OCI-LY7 (cell line): ENCODE measurements around the gene ISM2. TPM values are rescaled to one million over a fixed set of nuclear protein-coding genes. Genes with fewer than 3 reads are reported as not detected.

Experiments
- BruUV-seq: library from RNA; stranded (reverse); fragments of 400-500 nt; replicated peaks from 2 replicates; lab custom pipeline; 2021; lab: Mats Ljungman, UMichigan
- CTCF ChIA-PET: fragments of 300-600 bp; sonication (Branson Sonifier 250); formaldehyde crosslinking; loops from one replicate; lab custom pipeline; 2022; ENCODE audit warnings: antibody characterized with exemption; ENCODE audit not compliant: unreplicated experiment; lab: Charles Lee
- POLR2A ChIA-PET: fragments of 300-600 bp; sonication (Branson Sonifier 250); formaldehyde crosslinking; loops from one replicate; lab custom pipeline; 2022; ENCODE audit warnings: antibody characterized with exemption; lab: Charles Lee
- DNase-seq: peaks from one replicate; pipeline ENCODE4 v3.0.0-alpha.2; 2015; ENCODE audit warnings: low spot score
- H2AFZ ChIP-seq: fragments of 200-600 bp; sonication (generic), shearing (Covaris generic); 2 replicates; pipeline ENCODE4 v1.6.1; 2014; ENCODE audit warnings: mild to moderate bottlenecking, antibody characterized with exemption, low read length, moderate library complexity
- H3K27ac ChIP-seq: fragments of 200-600 bp; sonication (generic); 2 replicates; pipeline ENCODE4 v1.5.1; 2014; ENCODE audit warnings: mixed run types, low read depth, mild to moderate bottlenecking, moderate library complexity, low read length, inconsistent platforms; ENCODE audit not compliant: poor library complexity, severe bottlenecking
- H3K36me3 ChIP-seq: fragments of 200-600 bp; sonication (generic); 2 replicates; pipeline ENCODE4 v1.6.1; 2014; ENCODE audit warnings: mild to moderate bottlenecking, antibody characterized with exemption, low read length, moderate library complexity, mixed read lengths; ENCODE audit not compliant: insufficient read depth
- H3K4me1 ChIP-seq: fragments of 200-600 bp; sonication (generic); 2 replicates; pipeline ENCODE4 v1.5.1; 2014; ENCODE audit warnings: mild to moderate bottlenecking, low read length; ENCODE audit not compliant: insufficient read depth, poor library complexity, severe bottlenecking
- H3K4me2 ChIP-seq: fragments of 200-600 bp; sonication (generic); 2 replicates; pipeline ENCODE4 v1.6.1; 2014; ENCODE audit warnings: mild to moderate bottlenecking, low read length
- H3K4me3 ChIP-seq: fragments of 200-600 bp; sonication (generic); 2 replicates; pipeline ENCODE4 v1.5.1; 2014; ENCODE audit warnings: mild to moderate bottlenecking, low read depth, low read length; ENCODE audit not compliant: poor library complexity, severe bottlenecking
- H3K79me2 ChIP-seq: fragments of 200-600 bp; sonication (generic); 2 replicates; pipeline ENCODE4 v1.6.1; 2016; ENCODE audit warnings: low read depth, mild to moderate bottlenecking, low read length, moderate library complexity, mixed read lengths; ENCODE audit not compliant: insufficient read depth
- H3K9me2 ChIP-seq: fragments of 200-600 bp; sonication (generic); 2 replicates; pipeline ENCODE4 v1.6.1; 2016; ENCODE audit warnings: mild to moderate bottlenecking, low read length, mixed read lengths; ENCODE audit not compliant: insufficient read depth
- H3K9me3 ChIP-seq: fragments of 200-600 bp; sonication (generic); 2 replicates; pipeline ENCODE4 v1.6.1; 2014; ENCODE audit warnings: mild to moderate bottlenecking, mixed run types, low read length, mixed read lengths
- H4K20me1 ChIP-seq: fragments of 200-600 bp; sonication (generic); 2 replicates; pipeline ENCODE4 v1.6.1; 2014; ENCODE audit warnings: mild to moderate bottlenecking, antibody characterized with exemption, low read length, moderate library complexity, mixed read lengths; ENCODE audit not compliant: insufficient read depth
- CTCF ChIP-seq: fragments of 200-600 bp; sonication (generic); conservative IDR thresholded peaks from 2 replicates; pipeline ENCODE4 v1.5.1; 2014; ENCODE audit warnings: mild to moderate bottlenecking, antibody characterized with exemption, low read length, moderate library complexity, mixed read lengths
- EZH2phosphoT487 ChIP-seq: fragments of 200-600 bp; sonication (generic); IDR thresholded peaks from 2 replicates; pipeline ENCODE4 v1.6.1; 2018; ENCODE audit warnings: low read depth, borderline replicate concordance, mild to moderate bottlenecking, mixed run types, antibody characterized with exemption, low read length, moderate library complexity, mixed read lengths
- intact Hi-C: fragments of 100-400 bp; cut with micrococcal nuclease; formaldehyde crosslinking; loops from one replicate; pipeline ENCODE4 v1.10.0; 2022; ENCODE audit not compliant: unreplicated experiment
- small RNA-seq: library from RNA; depleted of rRNA; stranded (forward); fragments of <200 nt; gene quantifications from one replicate; pipeline ENCODE3, GENCODE V24; 2014
- total RNA-seq, 2 experiments: library from RNA; depleted of rRNA in 1 of 2; stranded (reverse); fragments of >200 nt in 1 of 2; shearing (Covaris generic) in 1 of 2; gene quantifications; 2 replicates each; pipeline ENCODE4 v1.2.3, GENCODE V29; 2014 to 2022

ISM2 gene
- total RNA-seq, 2 experiments from 2014 or later: not detected

DNA sequence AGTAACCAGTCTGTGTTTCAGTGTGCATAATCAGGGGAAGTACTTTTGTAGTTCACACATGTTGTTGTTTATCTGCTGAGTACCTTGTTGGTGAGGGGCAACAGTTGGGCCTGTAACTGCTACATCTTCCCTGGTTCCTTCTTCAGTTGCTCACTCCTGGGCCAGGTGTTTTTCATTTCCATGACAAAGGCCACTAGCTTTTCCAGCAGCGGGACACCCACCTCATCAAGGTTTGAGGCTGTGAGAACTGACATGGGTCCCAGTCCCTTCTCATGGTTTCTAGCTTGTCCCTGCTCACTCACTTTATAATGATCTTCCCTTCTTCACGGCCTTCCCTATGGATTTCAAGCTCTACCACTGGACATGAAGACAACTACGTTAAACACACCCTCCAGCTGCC, 73.8 kb downstream of the ISM2 start:
- no TSS peak for BruUV-seq
- Histone ChIP-seq H4K20me1 (no peaks in the 10 kb centered on the region), H3K4me2 (no peak overlapping the region), H3K4me3 (no peak overlapping the region), H3K4me1 (no peaks in the 10 kb centered on the region), H3K36me3 (peaks cover 90% of the 10 kb centered on the region), H3K79me2 (no peaks in the 10 kb centered on the region), H3K9me3 (peaks cover 9% of the 10 kb centered on the region; the same call in 1 of the 2 replicates), H3K9me2 (no peaks in the 10 kb centered on the region), H2AFZ (no peak overlapping the region), H3K27ac (no peak overlapping the region)
- intact Hi-C loops: no loop called here
- DNase-seq: no peak
- TF ChIP-seq CTCF (no peak), EZH2phosphoT487 (no peak)
- ChIA-PET POLR2A (no interaction called here), CTCF (no interaction called here)

Small RNAs within 50 kb of the gene (small RNA-seq; reads per million reads assigned to genes)
- gene RF00404 (not detected), gene RN7SL587P (not detected)

Other genes with a start within 250 kb of the ISM2 start
- not detected in 2 replicates for gene NGB, start 227.6 kb downstream of the ISM2 start, total RNA-seq (2014; rRNA removed; shearing (Covaris generic))
- gene NGB, start 227.6 kb downstream of the ISM2 start, total RNA-seq (2022): not detected in 2 replicates
- 5.9 and 8.2 TPM in 2 replicates for gene POMT2, start 177.9 kb downstream of the ISM2 start, total RNA-seq (2014; rRNA removed; shearing (Covaris generic))
- 28.3 and 31.4 TPM in 2 replicates for gene POMT2, start 177.9 kb downstream of the ISM2 start, total RNA-seq (2022)
- gene GSTZ1, start 177.8 kb downstream of the ISM2 start, total RNA-seq (2014; rRNA removed; shearing (Covaris generic)): 39.9 and 43.0 TPM in 2 replicates
- gene GSTZ1, start 177.8 kb downstream of the ISM2 start, total RNA-seq (2022): 53.6 and 55.6 TPM in 2 replicates
- 19.5 and 21.9 TPM in 2 replicates for gene TMED8, start 121.7 kb downstream of the ISM2 start, total RNA-seq (2014; rRNA removed; shearing (Covaris generic))
- 45.4 and 46.2 TPM in 2 replicates for gene TMED8, start 121.7 kb downstream of the ISM2 start, total RNA-seq (2022)
- gene SAMD15, start 121.4 kb downstream of the ISM2 start, total RNA-seq (2014; rRNA removed; shearing (Covaris generic)): 1.1 and 1.6 TPM in 2 replicates
- gene SAMD15, start 121.4 kb downstream of the ISM2 start, total RNA-seq (2022): 0.70 and 2.0 TPM in 2 replicates
- 0.38 TPM in 1 of 2 replicates, not detected in the other for gene NOXRED1, start 75.3 kb downstream of the ISM2 start, total RNA-seq (2014; rRNA removed; shearing (Covaris generic))
- gene NOXRED1, start 75.3 kb downstream of the ISM2 start, total RNA-seq (2022): 0.50 and 0.74 TPM in 2 replicates
- gene VIPAS39, start 41.2 kb downstream of the ISM2 start, total RNA-seq (2014; rRNA removed; shearing (Covaris generic)): 11.4 and 13.3 TPM in 2 replicates
- gene VIPAS39, start 41.2 kb downstream of the ISM2 start, total RNA-seq (2022): 20.4 and 21.1 TPM in 2 replicates
- gene AHSA1, start 40.7 kb downstream of the ISM2 start, total RNA-seq (2014; rRNA removed; shearing (Covaris generic)): 182 and 230 TPM in 2 replicates
- gene AHSA1, start 40.7 kb downstream of the ISM2 start, total RNA-seq (2022): 238 and 269 TPM in 2 replicates
- gene SPTLC2, start 117.8 kb upstream of the ISM2 start, total RNA-seq (2014; rRNA removed; shearing (Covaris generic)): 14.7 and 19.6 TPM in 2 replicates
- 36.8 and 45.1 TPM in 2 replicates for gene SPTLC2, start 117.8 kb upstream of the ISM2 start, total RNA-seq (2022)
- gene ALKBH1, start 209.2 kb upstream of the ISM2 start, total RNA-seq (2014; rRNA removed; shearing (Covaris generic)): 10.0 and 12.6 TPM in 2 replicates
- 16.2 and 19.4 TPM in 2 replicates for gene ALKBH1, start 209.2 kb upstream of the ISM2 start, total RNA-seq (2022)
- gene SLIRP, start 209.3 kb upstream of the ISM2 start, total RNA-seq (2014; rRNA removed; shearing (Covaris generic)): 147 and 252 TPM in 2 replicates
- 129 and 159 TPM in 2 replicates for gene SLIRP, start 209.3 kb upstream of the ISM2 start, total RNA-seq (2022)